NCI-H446 treated with DMSO at 0.1 percent for 48 hours (cell line): ENCODE measurements around the gene OPCML.

ENCODE experiments used
- DNase-seq: peaks from one replicate; lab custom pipeline; 2025; lab: John Stamatoyannopoulos, UW

The OPCML gene

GRCh38 chr11:133503236-133503635 is 29.1 kb downstream of the OPCML start:
- DNase-seq, result no peak

- no peak for DNase-seq
These were observed 30.4 kb downstream of the OPCML start for GRCh38 chr11:133501643-133502539.

- no peak for DNase-seq
These were observed 31.4 kb downstream of the OPCML start for GRCh38 chr11:133500936-133501335.

- no peak for DNase-seq
These were observed 31.9 kb downstream of the OPCML start for GRCh38 chr11:133500435-133500834.

- no peak for DNase-seq
These were observed 33.3 kb downstream of the OPCML start for GRCh38 chr11:133498969-133499368.

- DNase-seq, result no peak
These were observed 34.7 kb downstream of the OPCML start for GRCh38 chr11:133497477-133498140.

GRCh38 chr11:133492895-133493294 is 39.4 kb downstream of the OPCML start:
- no peak for DNase-seq

- DNase-seq, result no peak
These were observed 40.5 kb downstream of the OPCML start for GRCh38 chr11:133491680-133492383.

GRCh38 chr11:133480722-133481121 is 51.6 kb downstream of the OPCML start:
- DNase-seq, result no peak

- DNase-seq, result no peak
These were observed 53.1 kb downstream of the OPCML start for GRCh38 chr11:133479209-133479608.

- DNase-seq, result no peak
These were observed 55.1 kb downstream of the OPCML start for GRCh38 chr11:133477251-133477625.

- no peak for DNase-seq
These were observed 55.6 kb downstream of the OPCML start for GRCh38 chr11:133476570-133477250.

GRCh38 chr11:133474461-133474860 is 57.8 kb downstream of the OPCML start:
- DNase-seq, result no peak

GRCh38 chr11:133467686-133468085 is 64.6 kb downstream of the OPCML start:
- no peak for DNase-seq

GRCh38 chr11:133443206-133443747 is 89.0 kb downstream of the OPCML start:
- no peak for DNase-seq

- DNase-seq, result no peak
These were observed 90.2 kb downstream of the OPCML start for GRCh38 chr11:133441964-133442660.

GRCh38 chr11:133425992-133426391 is 106.3 kb downstream of the OPCML start:
- DNase-seq, result no peak

- no peak for DNase-seq
These were observed 107.1 kb downstream of the OPCML start for GRCh38 chr11:133425245-133425644.

GRCh38 chr11:133418218-133418617 is 114.1 kb downstream of the OPCML start:
- no peak for DNase-seq

GRCh38 chr11:133414506-133414905 is 117.8 kb downstream of the OPCML start:
- DNase-seq, result no peak

GRCh38 chr11:133413703-133414102 is 118.6 kb downstream of the OPCML start:
- DNase-seq, result no peak
